Superior temporal gyrus (tissue), 1 donor: Measurements from ENCODE around the gene NEK7.
A peak's percentile ranks its signal among the peaks of the same experiment; 100 is the strongest.

Source experiments
- DNase-seq: peaks from one replicate; pipeline ENCODE4 v3.0.0-alpha.2; 2016; ENCODE audit errors: extremely low spot score

The NEK7 gene

GRCh38 chr1:198143797-198144196 lies 13.0 kb upstream of the NEK7 start:
- no peak for DNase-seq

GRCh38 chr1:198147216-198147615 lies 9.6 kb upstream of the NEK7 start:
- no peak for DNase-seq

DNA sequence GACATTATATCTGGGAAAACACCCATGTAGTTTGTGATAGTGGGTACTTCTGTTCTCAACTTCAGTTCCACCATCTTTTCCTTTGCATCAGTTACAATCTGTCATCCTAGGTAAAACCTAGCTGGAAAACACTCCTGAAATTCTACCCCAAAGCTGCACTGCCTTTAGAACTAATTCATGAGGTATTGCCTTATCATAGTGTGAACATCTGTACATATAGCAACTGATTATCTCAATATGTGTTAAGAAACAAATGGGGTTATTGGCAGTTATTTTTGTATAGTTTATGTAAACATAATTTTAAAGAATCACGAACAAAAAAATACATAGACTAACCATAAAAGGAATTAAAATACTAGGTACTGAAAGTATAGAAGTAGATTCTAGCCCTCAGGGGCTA lies 6.4 kb upstream of the NEK7 start:
- no peak for DNase-seq

GRCh38 chr1:198151688-198152087 lies 5.1 kb upstream of the NEK7 start:
- no peak for DNase-seq

DNA sequence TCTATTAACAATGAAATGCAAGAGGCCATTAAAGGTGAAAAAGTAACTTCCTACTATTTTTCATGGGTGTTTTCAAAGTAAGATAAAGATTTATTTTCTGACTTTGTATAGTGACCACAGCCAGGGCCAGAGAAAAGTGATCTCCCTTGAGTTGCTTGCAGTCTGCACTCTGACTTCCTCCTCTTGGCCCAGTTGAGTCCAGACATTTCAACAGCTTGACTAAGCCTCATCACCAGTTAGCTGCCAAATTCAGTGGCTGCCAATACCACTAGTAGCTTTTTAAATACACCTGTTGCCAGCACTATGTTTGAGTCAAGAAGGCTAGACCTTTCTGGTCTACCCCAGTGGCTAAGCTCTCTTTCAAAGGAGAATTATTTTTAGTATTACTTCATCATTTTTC lies 3.7 kb upstream of the NEK7 start:
- DNase-seq = no peak

DNA sequence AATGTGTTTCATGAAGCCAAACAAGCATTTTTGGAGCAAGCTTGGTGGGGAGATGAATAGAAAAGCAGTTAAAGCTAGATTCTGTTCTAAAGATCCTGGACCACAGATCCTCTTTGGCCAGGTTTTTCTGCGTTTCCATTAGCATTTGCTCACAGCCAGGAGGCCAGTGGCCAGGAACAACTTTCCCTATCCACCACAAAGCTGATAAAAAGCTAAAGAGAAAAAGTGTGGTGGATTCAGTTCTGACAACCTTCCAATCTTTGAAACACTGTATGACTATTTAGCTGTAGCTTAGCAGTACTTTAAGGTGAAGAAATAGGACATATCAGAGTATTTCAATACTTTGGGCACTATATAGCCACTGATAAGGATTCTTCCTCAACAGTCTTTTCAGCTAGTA lies 3.0 kb upstream of the NEK7 start:
- DNase-seq = no peak

DNA sequence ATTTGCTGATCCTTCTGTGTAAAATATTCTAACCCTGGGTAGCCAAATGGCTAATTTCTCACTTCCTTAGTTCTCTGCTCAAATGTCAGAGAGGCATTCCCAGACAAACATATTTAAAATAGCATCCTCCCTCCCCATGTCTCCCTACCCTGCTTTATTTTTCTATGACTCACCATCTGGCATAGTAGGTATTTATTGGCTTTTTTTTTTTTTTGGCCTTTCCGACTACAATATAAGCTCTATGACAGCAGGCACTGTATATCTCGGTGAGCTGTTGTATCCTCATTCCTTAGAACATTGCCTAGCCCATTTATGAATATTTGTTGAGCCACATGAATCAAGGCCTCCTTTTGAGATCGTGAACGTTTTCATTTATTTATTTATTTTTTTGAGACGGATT lies 1.5 kb upstream of the NEK7 start:
- DNase-seq = no peak

DNA sequence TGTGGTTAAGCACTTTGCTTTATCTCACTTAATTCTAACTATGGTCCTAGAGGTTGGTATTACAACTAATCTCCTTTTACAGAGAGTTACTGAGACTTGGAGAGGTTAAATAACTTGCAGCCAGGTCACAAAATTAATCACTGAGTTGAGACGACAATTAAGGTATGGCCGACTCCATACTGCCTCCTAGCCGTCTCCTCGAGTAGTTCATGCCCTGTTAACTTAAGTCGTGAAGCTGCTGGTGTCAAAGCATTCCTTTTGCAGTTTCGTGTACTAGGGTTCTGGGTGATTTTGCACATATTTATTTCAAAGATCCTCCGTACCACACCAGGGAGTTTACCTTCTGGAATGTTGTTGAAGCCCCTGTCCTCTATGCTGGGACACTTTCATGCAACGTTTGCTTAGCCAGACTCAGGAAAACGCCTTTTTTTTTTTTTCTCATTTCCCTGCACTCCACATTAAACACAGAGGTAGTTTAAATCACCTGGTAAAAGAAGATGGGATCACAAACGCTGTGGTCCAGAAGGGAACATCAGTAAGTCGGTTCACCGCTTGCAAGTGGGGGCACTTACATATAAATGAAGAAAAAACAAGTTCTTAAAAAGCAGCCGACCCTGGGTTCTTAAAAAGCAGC lies 570 bp upstream of the NEK7 start:
- DNase-seq = peak; percentile 55

DNA sequence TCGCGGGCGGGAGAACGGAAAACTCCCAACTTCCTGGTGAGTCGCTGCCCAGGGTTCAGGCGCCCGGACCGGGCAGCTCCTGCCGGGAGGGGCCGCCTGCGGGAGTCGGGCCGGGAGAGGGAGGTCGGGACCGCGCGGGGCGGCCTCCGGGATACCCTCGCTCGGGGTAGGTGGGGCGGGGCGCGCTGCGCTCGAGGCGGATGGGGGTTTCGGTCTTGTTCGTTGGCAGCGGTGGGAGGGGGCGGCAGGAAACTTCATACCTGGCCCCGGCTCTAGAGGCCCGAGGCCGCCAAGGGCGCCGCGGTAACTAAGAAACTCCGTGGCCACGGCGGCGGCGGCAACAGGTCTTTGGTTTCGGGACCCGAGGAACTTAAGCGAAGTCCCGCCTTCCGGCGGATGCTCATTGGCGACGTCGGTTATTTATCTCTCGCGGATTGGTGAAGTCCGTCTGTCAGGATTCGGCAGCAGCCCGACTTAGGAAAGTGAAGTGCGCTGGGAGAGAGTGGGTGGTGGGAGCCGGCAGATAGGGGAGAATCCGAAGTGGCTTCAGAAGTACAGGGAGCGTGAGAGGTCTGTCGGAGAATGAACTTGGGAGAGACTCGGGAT lies 546 bp downstream of the NEK7 start:
- peak; percentile 96 for DNase-seq

GRCh38 chr1:198157847-198158725 lies 1.3 kb downstream of the NEK7 start:
- peak; percentile 51 for DNase-seq

- peak; percentile 93 for DNase-seq
These were observed 2.2 kb downstream of the NEK7 start for GRCh38 chr1:198158735-198159589.

DNA sequence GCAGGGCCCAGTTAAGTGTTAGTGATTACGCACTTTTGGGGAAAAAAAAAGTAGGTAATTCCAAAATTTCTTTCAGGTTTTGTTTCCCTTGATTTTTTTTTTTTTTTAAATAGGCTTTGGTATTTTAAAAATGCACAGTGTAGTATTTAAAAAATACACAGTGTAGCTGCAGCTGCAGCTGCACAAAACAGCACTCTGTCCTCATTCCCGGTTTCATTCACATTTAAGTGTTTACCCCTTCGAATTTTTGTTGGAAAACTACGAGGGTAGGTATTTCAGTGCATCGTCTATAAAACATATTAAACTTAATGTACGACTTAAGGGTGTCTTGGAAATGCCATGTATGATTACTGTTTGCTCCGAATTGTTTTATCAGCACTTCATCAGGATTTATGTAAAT lies 3.4 kb downstream of the NEK7 start:
- DNase-seq = no peak

DNA sequence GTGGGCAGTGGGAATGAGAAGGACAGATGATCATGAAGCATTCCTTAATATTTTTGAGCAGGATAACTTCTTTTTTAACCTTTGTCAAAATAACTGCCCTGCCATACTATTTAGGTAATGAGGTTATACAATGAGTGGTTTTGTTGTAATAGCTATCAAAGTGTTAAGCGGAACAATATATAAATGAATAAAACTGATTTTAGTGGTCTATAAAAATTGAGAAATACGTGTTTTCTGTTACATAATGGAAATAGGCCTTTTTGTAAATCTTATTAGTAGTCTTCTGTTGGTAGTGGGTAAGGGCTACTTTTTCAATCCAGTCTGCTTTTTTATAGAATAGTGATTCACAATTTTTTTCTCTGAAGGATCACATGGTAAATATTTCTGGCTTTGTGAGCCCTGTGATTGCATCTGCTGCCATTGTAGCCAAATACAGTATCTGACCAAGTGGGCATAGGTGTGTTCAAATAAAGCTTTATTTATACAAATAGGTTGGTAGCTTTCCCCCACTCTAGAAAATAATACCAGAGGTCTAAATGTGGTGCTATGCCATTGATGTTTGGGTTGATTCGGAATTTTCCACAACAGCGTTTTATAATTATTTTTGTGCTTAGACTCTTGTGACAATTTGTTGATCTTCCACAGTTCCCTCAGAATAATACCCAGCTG lies 4.3 kb downstream of the NEK7 start:
- DNase-seq = no peak

GRCh38 chr1:198161718-198162090 lies 4.9 kb downstream of the NEK7 start:
- DNase-seq = no peak

- DNase-seq = no peak
These were observed 5.4 kb downstream of the NEK7 start for GRCh38 chr1:198162091-198162767.

GRCh38 chr1:198165927-198166647 lies 9.3 kb downstream of the NEK7 start:
- DNase-seq = no peak

- DNase-seq = no peak
These were observed 10.1 kb downstream of the NEK7 start for GRCh38 chr1:198166900-198167299.

DNA sequence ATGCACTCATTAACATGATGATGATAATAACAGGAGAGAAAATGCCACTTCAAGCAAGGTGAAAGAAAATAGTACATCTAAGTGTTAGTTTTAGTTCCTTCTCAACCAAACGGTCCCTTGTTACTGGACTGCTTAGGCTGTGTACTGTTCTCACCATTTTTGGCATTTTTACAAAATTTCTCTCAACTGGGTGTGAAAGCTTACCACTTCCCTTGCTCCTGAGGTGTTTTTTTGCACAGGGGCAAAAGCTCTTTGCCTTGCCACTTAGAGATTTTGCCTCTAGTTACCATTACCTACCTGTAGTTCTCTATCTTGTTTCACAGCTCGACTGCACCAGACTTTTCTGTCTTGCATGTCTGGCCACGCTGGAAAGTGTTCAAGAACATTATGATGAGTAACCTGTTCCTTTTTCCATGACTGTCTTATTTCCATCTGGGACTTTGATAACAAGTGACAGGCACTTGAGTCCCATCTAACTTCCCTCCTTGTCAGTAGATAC lies 10.7 kb downstream of the NEK7 start:
- DNase-seq = no peak

- DNase-seq = no peak
These were observed 11.4 kb downstream of the NEK7 start for GRCh38 chr1:198168227-198168626.

GRCh38 chr1:198169672-198170071 lies 12.9 kb downstream of the NEK7 start:
- no peak for DNase-seq
